GM19351 (cell line): ENCODE results near the gene MYCBP.
"Not testable (repeated sequence)": the region's sequence is repeated elsewhere in the genome, so short reads cannot be mapped to it uniquely, and the experiment has no call there.

ENCODE experiments used
- ATAC-seq: cut with Tn5 transposase; IDR thresholded peaks from one replicate; pipeline ENCODE4 v1.9.1; 2021; ENCODE audit warnings: mild to moderate bottlenecking, moderate library complexity; ENCODE audit not compliant: unreplicated experiment

The MYCBP gene

GRCh38 chr1:38870996-38871395, 2.2 kb downstream of the MYCBP start:
- no peak for ATAC-seq

- ATAC-seq, result no peak
Observed at GRCh38 chr1:38867208-38867607, 5.9 kb downstream of the MYCBP start.

- no peak for ATAC-seq
Observed at GRCh38 chr1:38865112-38865715, 7.9 kb downstream of the MYCBP start.

GRCh38 chr1:38860454-38860795, 12.7 kb downstream of the MYCBP start:
- no peak for ATAC-seq

- peak; percentile 95 for ATAC-seq
Observed at GRCh38 chr1:38859561-38860453, 13.3 kb downstream of the MYCBP start, which contains the start of gene RRAGC. RRAGC (minus strand) TSS chr1:38859772; CDS start chr1:38859646, 126 bp downstream.

- ATAC-seq, result peak; percentile 23
Observed at GRCh38 chr1:38858833-38859560, 14.2 kb downstream of the MYCBP start.

- ATAC-seq, result peak; percentile 66
Observed at GRCh38 chr1:38852780-38853179, 20.4 kb downstream of the MYCBP start.

GRCh38 chr1:38848071-38848470, 25.1 kb downstream of the MYCBP start:
- no peak for ATAC-seq

- ATAC-seq, result no peak
Observed at GRCh38 chr1:38846210-38846609, 26.9 kb downstream of the MYCBP start.

GRCh38 chr1:38845088-38845487, 28.1 kb downstream of the MYCBP start:
- ATAC-seq, result not testable (repeated sequence)

- ATAC-seq, result no peak
Observed at GRCh38 chr1:38840281-38840680, 32.9 kb downstream of the MYCBP start.

- no peak for ATAC-seq
Observed at GRCh38 chr1:38839363-38839762, 33.8 kb downstream of the MYCBP start.

GRCh38 chr1:38836316-38836715, 36.8 kb downstream of the MYCBP start:
- ATAC-seq, result not testable (repeated sequence)

GRCh38 chr1:38834937-38835827, 38.0 kb downstream of the MYCBP start:
- ATAC-seq, result peak; percentile 54

- ATAC-seq, result no peak
Observed at GRCh38 chr1:38834221-38834782, 38.8 kb downstream of the MYCBP start.

- ATAC-seq, result no peak
Observed at GRCh38 chr1:38833146-38833545, 40.0 kb downstream of the MYCBP start.

- no peak for ATAC-seq
Observed at GRCh38 chr1:38832370-38832734, 40.8 kb downstream of the MYCBP start.

- no peak for ATAC-seq
Observed at GRCh38 chr1:38831731-38832369, 41.3 kb downstream of the MYCBP start.

- no peak for ATAC-seq
Observed at GRCh38 chr1:38829368-38829767, 43.8 kb downstream of the MYCBP start.

- no peak for ATAC-seq
Observed at GRCh38 chr1:38827318-38827717, 45.8 kb downstream of the MYCBP start.
